Left lung (tissue), 10 donors: Measurements from ENCODE around the gene LCN12. TPM values are rescaled to one million over a fixed set of nuclear protein-coding genes. Genes with fewer than 3 reads are reported as not detected.

Experiments
- ATAC-seq: fragments of 200-7000 bp; cut with Tn5 transposase; one replicate; pipeline ENCODE4 v1.9.1; 2020; ENCODE audit warnings: moderate library complexity
- DNase-seq, 4 donors: peaks; one replicate each; pipeline ENCODE4 v3.0.0-alpha.2; 2013 to 2020
- H3K27ac ChIP-seq, 2 donors: fragments of 200-600 bp; sonication (generic) in 1 of 2; one replicate each; pipeline versions ENCODE4 v1.5.0 to v1.8.0; 2020 to 2021
- H3K27me3 ChIP-seq, 2 donors: fragments of 200-600 bp; sonication (generic) in 1 of 2; one replicate each; pipeline versions ENCODE4 v1.5.0 to v1.8.0; 2020 to 2021
- H3K36me3 ChIP-seq, 2 donors: fragments of 200-600 bp; sonication (generic) in 1 of 2; one replicate each; pipeline versions ENCODE4 v1.5.0 to v1.8.0; 2020 to 2021
- H3K4me1 ChIP-seq, 2 donors: fragments of 200-600 bp; one replicate each; pipeline ENCODE4 v1.8.0; 2021
- H3K4me3 ChIP-seq, 2 donors: fragments of 200-600 bp; sonication (generic) in 1 of 2; one replicate each; pipeline versions ENCODE4 v1.5.0 to v1.8.0; 2020 to 2021; ENCODE audit warnings: mild to moderate bottlenecking in 1 of 2
- H3K9me3 ChIP-seq, 2 donors: fragments of 200-600 bp; sonication (generic) in 1 of 2; one replicate each; pipeline versions ENCODE4 v1.5.0 to v1.8.0; 2020 to 2021
- intact Hi-C, 2 donors: fragments of 100-400 bp; cut with DNase I; formaldehyde crosslinking; loops; one replicate each; pipeline versions ENCODE4 v1.11.2 to v1.14.2; 2022
- polyA plus RNA-seq, 6 donors: library from polyadenylated mRNA; unstranded; fragments of 120-200 nt; gene quantifications; one replicate each; pipeline ENCODE4 v1.2.1, GENCODE V29; 2013; ENCODE audit not compliant: insufficient read length in 6 of 6
- total RNA-seq, 2 donors: library from RNA; stranded (reverse); fragmentation: NEBNext Ultra II Directional; extraction: Animal tissue kit (Norgen Biotek cat#: 25700); gene quantifications; one replicate each; pipeline ENCODE4 v1.2.1, GENCODE V29; 2021
- TF ChIP-seq, protein P1 (sequence below), 2 donors: fragments of 200-600 bp; sonication (generic) in 1 of 2; IDR thresholded peaks; one replicate each; pipeline versions ENCODE4 v1.5.0 to v1.8.0; 2021; ENCODE audit warnings: antibody characterized with exemption in 2 of 2
- donor health status: DM: no; HTN: yes; CAD: no.
- donor health status: DM: no; HTN: no; CAD: no.

Gene LCN12
- total and polyA plus RNA-seq, 8 donors = 2.1 to 28.0 (median 13.3) TPM

DNA sequence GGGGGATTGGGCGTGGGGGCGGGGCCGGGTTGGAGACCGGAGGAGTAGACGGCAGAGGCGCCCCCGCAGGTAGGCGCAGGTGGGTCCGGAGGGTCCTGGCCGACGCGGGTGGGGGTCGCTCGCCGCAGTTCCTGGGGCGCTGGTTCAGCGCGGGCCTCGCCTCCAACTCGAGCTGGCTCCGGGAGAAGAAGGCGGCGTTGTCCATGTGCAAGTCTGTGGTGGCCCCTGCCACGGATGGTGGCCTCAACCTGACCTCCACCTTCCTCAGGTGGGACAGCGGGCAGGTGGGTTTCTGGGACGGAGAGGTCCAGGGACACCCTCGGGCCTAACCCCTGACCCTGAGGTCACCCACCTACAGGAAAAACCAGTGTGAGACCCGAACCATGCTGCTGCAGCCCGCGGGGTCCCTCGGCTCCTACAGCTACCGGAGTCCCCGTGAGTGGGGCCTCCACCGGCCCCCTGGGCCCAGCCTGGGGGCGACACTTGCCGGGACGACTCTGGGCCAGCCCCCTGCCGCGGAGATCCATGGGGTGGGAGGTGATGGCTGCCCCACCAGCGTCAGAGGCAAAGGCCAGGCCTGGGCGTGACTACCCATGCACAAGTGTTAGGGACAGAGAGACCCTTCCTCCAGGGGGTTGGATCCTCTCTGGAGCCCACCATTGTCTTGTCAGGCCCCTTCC lies 26.9 kb downstream of the LCN12 start:
- no peak for DNase-seq
- TF ChIP-seq, protein P1, sequence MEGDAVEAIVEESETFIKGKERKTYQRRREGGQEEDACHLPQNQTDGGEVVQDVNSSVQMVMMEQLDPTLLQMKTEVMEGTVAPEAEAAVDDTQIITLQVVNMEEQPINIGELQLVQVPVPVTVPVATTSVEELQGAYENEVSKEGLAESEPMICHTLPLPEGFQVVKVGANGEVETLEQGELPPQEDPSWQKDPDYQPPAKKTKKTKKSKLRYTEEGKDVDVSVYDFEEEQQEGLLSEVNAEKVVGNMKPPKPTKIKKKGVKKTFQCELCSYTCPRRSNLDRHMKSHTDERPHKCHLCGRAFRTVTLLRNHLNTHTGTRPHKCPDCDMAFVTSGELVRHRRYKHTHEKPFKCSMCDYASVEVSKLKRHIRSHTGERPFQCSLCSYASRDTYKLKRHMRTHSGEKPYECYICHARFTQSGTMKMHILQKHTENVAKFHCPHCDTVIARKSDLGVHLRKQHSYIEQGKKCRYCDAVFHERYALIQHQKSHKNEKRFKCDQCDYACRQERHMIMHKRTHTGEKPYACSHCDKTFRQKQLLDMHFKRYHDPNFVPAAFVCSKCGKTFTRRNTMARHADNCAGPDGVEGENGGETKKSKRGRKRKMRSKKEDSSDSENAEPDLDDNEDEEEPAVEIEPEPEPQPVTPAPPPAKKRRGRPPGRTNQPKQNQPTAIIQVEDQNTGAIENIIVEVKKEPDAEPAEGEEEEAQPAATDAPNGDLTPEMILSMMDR (IDR thresholded peaks at IDR 0.05) = no peak
- peak overlapping the region in 1 of 2 donors; percentile 78 for H3K27ac ChIP-seq

DNA sequence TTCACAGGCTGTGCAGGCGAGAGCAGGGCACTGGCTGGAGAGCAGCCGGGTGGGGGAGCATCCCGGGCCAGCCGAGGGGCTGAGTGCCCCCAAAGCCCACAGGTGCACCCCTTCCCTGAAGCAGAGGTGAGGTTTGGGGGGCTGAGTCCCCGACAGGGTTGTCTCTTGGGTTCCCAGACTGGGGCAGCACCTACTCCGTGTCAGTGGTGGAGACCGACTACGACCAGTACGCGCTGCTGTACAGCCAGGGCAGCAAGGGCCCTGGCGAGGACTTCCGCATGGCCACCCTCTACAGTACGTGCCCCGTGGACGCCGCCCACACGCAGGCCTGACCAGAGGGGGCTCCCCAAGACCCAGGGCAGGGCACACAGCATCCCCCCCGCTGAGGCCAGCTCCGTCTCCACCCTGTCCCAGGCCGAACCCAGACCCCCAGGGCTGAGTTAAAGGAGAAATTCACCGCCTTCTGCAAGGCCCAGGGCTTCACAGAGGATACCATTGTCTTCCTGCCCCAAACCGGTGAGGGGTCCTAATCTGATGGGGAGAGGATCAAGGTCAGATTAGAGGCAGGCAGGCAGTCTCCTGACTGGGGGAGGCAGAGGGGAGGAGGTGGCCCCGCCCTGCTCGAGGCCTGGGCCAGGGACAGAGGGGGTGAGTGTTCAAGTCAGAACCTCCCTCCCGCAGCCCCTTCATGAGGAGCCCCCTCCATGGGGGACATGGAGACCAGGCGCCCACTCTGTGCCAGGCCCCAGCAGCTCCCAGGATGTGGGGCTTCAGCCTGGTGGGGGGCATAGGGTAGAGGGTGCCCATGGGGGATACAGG lies 27.9 kb downstream of the LCN12 start:
- TF ChIP-seq, protein P1 (IDR thresholded peaks at IDR 0.05) = no peak
- peak overlapping the region in 1 of 2 donors; percentile 78 for H3K27ac ChIP-seq
- H3K4me3 ChIP-seq = no peak overlapping the region
- no peaks in the 10 kb centered on the region for H3K36me3 ChIP-seq
- H3K9me3 ChIP-seq = no peaks in the 10 kb centered on the region
- H3K4me1 ChIP-seq = peaks cover 17 to 36% of the 10 kb centered on the region in 2 donors
- peaks cover 9 to 56% of the 10 kb centered on the region in 2 donors for H3K27me3 ChIP-seq
- DNase-seq (no peak), ATAC-seq (no peak)
- intact Hi-C loops = no loop called here

More for the DNA sequence above, 26.9 kb downstream of the LCN12 start:
- peaks cover 17 to 45% of the 10 kb centered on the region in 2 donors for H3K4me1 ChIP-seq
- peaks cover 0 to 46% of the 10 kb centered on the region in 2 donors for H3K27me3 ChIP-seq
- no peak for ATAC-seq
- H3K9me3 ChIP-seq = no peaks in the 10 kb centered on the region
- no peaks in the 10 kb centered on the region for H3K36me3 ChIP-seq
- no peak overlapping the region for H3K4me3 ChIP-seq
- intact Hi-C loops = no loop called here

DNA sequence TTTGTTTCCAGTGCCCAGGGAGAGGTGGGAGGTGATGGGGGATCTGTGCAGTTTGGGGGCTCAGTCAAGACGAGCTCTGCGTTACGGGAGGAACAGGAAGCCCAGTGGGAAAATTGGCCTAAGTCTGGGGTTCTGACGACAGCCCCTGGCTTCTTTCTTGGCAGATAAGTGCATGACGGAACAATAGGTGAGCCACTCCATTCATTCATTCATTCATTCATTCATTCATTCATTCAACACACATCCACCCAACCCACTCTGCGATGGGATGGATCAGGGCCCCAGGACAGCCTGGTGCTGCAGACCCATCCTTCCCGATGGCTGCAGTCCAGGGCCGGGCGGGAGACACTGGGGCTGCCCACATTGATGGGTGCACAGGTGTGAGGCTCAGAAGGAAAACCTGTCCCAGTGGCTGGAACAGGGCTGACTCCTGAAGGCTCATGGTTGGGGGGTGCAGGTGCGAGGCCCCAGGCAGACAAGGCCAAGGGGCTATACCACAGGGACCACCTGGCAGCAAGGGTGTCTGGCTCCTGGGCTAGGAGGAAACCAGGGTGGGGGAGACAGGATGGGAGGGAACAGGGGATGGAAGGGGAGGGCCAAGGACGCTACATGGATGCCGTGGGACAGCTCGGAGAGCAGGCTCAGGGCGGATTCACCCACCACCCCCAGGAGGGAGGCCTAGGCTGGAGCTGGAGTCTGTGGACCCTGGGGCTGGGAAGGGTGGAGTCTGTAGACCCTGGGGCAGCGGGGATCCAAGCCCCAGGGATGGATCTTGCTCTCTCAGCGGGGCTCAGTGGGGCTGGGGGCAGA lies 28.8 kb downstream of the LCN12 start:
- Histone ChIP-seq H3K4me1 (peaks cover 11 to 27% of the 10 kb centered on the region in 2 donors), H3K4me3 (no peak overlapping the region), H3K27ac (peak overlapping the region; percentile 69 to 78), H3K9me3 (no peaks in the 10 kb centered on the region), H3K27me3 (peaks cover 18 to 60% of the 10 kb centered on the region in 2 donors), H3K36me3 (no peaks in the 10 kb centered on the region)
- TF ChIP-seq, protein P1 (IDR thresholded peaks at IDR 0.05) = no peak
- intact Hi-C loops = no loop called here
- DNase-seq (no peak), ATAC-seq (no peak)

DNA sequence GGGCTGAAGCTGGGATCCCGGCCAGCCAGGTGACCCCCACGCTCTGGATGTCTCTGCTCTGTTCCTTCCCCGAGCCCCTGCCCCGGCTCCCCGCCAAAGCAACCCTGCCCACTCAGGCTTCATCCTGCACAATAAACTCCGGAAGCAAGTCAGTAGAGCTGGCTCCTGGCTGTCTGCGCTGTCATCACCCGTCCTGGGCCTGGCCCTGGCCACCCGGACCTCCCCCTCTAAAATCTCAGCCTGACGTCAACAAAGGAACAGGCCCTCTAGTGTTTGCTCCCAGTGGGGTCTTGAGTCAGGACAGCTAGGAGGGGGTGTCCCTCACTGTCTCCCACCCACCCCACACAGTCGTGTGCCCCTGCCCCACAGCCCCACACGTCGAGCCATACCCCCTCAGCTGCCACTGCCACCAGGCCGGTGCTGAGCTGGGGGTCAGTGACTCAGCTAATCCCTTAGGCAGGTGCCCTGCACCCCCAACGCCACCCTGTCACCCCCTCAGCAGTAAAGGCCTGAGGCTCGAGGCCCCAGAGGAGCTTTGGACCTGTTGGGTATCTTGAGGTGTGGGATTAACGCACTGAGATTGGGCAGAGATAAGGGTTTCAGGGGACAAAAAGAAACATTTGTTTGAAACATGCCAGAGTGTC lies 29.6 kb downstream of the LCN12 start:
- TF ChIP-seq, protein P1 (IDR thresholded peaks at IDR 0.05) = no peak
- no peak overlapping the region for H3K4me3 ChIP-seq
- peaks cover 9 to 21% of the 10 kb centered on the region in 2 donors for H3K4me1 ChIP-seq
- H3K27me3 ChIP-seq = peaks cover 24 to 62% of the 10 kb centered on the region in 2 donors
- DNase-seq (no peak), ATAC-seq (no peak)
- no peaks in the 10 kb centered on the region for H3K36me3 ChIP-seq
- H3K9me3 ChIP-seq = no peaks in the 10 kb centered on the region
- H3K27ac ChIP-seq = peak overlapping the region; percentile 69 to 78
- intact Hi-C loops = no loop called here
